ENCODE data around the gene TSKU.
"Not testable (repeated sequence)": the region's sequence is repeated elsewhere in the genome, so short reads cannot be mapped to it uniquely, and the experiment has no call there.

TSKU gene

GRCh38 chr11:76825726-76826396, 42.7 kb downstream of the TSKU start:
- H3K27me3 ChIP-seq (ENCODE audit: insufficient read depth, poor library complexity, severe bottlenecking), result no peaks in the 10 kb centered on the region
- no peak overlapping the region for H3K4me3 ChIP-seq (replicated peaks; ENCODE audit: insufficient read depth, low read length)
- no peak overlapping the region for H3K27ac ChIP-seq (replicated peaks)
- TF ChIP-seq SPI1 (IDR thresholded peaks at IDR 0.05; ENCODE audit: borderline replicate concordance, low read depth) (peak; percentile 57; the same call in 1 of the 2 replicates), GABPA (IDR thresholded peaks at IDR 0.05; ENCODE audit: low read depth) (no peak)
- DNase-seq (ENCODE audit: low read depth in 1 of 2, low spot score in 1 of 2), result no peak

GRCh38 chr11:76826508-76826907, 43.4 kb downstream of the TSKU start:
- not testable (repeated sequence) for H3K4me3 ChIP-seq (replicated peaks; ENCODE audit: insufficient read depth, low read length); DNase-seq (ENCODE audit: low read depth in 1 of 2, low spot score in 1 of 2); H3K27me3 ChIP-seq (ENCODE audit: insufficient read depth, poor library complexity, severe bottlenecking); H3K27ac ChIP-seq (replicated peaks)

DNA sequence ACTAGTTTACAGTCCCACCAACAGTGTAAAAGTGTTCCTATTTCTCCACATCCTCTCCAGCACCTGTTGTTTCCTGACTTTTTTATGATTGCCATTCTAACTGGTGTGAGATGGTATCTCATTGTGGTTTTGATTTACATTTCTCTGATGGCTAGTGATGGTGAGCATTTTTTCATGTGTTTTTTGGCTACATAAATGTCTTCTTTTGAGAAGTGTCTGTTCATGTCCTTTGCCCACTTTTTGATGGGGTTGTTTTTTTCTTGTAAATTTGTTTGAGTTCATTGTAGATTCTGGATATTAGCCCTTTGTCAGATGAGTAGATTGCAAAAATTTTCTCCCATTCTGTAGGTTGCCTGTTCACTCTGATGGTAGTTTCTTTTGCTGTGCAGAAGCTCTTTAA, 43.8 kb downstream of the TSKU start:
- H3K27me3 ChIP-seq (ENCODE audit: insufficient read depth, poor library complexity, severe bottlenecking); H3K4me3 ChIP-seq (replicated peaks; ENCODE audit: insufficient read depth, low read length); H3K27ac ChIP-seq (replicated peaks); DNase-seq (ENCODE audit: low read depth in 1 of 2, low spot score in 1 of 2): not testable (repeated sequence)

DNA sequence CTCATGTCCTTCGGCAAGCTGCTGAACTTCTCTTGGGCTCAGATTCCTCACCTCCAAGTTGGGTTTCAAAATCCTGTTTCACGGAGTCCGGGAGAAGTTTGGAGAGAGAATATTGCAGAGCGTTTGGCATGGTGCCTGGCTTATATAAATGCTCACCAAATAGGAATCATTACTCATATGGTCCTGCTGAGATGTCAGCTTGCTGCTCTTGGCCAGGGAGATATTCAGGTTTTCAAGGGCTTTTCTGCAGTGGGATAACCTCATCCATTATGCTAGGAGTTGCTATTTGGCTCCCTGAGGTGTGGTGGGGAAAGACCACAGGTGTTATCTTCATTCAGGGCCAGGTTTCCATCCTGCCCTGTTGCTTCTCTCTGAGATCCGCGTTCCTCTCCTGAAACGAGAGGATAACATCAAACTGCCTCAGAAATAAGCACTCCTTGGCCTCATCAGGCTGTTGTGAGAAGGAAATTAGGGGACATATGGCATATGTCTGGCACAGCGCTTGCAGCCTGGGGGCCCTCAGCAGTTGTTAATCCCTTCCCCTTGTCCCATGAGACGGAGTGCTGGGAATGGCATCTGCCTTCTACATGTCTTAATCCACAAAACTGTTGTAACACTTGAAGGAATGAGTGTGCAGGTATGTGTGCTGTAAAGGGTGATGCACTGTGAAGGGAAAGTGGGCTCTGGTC, 47.6 kb downstream of the TSKU start:
- Histone ChIP-seq H3K27me3 (ENCODE audit: insufficient read depth, poor library complexity, severe bottlenecking) (no peaks in the 10 kb centered on the region), H3K4me3 (replicated peaks; ENCODE audit: insufficient read depth, low read length) (no peak overlapping the region), H3K27ac (replicated peaks) (no peak overlapping the region)
- TF ChIP-seq, protein P1, sequence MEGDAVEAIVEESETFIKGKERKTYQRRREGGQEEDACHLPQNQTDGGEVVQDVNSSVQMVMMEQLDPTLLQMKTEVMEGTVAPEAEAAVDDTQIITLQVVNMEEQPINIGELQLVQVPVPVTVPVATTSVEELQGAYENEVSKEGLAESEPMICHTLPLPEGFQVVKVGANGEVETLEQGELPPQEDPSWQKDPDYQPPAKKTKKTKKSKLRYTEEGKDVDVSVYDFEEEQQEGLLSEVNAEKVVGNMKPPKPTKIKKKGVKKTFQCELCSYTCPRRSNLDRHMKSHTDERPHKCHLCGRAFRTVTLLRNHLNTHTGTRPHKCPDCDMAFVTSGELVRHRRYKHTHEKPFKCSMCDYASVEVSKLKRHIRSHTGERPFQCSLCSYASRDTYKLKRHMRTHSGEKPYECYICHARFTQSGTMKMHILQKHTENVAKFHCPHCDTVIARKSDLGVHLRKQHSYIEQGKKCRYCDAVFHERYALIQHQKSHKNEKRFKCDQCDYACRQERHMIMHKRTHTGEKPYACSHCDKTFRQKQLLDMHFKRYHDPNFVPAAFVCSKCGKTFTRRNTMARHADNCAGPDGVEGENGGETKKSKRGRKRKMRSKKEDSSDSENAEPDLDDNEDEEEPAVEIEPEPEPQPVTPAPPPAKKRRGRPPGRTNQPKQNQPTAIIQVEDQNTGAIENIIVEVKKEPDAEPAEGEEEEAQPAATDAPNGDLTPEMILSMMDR (IDR thresholded peaks at IDR 0.05; ENCODE audit: insufficient read depth, low read length), result no peak
- TF ChIP-seq GABPA (IDR thresholded peaks at IDR 0.05; ENCODE audit: low read depth) (no peak), SPI1 (IDR thresholded peaks at IDR 0.05; ENCODE audit: borderline replicate concordance, low read depth) (no peak), REST (IDR thresholded peaks at IDR 0.05; ENCODE audit: insufficient replicate concordance, low read depth) (no peak), POLR2AphosphoS5 (IDR thresholded peaks at IDR 0.05; ENCODE audit: low read depth) (no peak)
- DNase-seq (ENCODE audit: low read depth in 1 of 2, low spot score in 1 of 2), result no peak

- DNase-seq (ENCODE audit: low read depth in 1 of 2, low spot score in 1 of 2), result no peak
- Histone ChIP-seq H3K27me3 (ENCODE audit: insufficient read depth, poor library complexity, severe bottlenecking) (no peaks in the 10 kb centered on the region), H3K27ac (replicated peaks) (no peak overlapping the region), H3K4me3 (replicated peaks; ENCODE audit: insufficient read depth, low read length) (no peak overlapping the region)
- TF ChIP-seq GABPA (IDR thresholded peaks at IDR 0.05; ENCODE audit: low read depth) (no peak), REST (IDR thresholded peaks at IDR 0.05; ENCODE audit: insufficient replicate concordance, low read depth) (no peak), POLR2AphosphoS5 (IDR thresholded peaks at IDR 0.05; ENCODE audit: low read depth) (no peak), SPI1 (IDR thresholded peaks at IDR 0.05; ENCODE audit: borderline replicate concordance, low read depth) (no peak)
- TF ChIP-seq, protein P1 (IDR thresholded peaks at IDR 0.05; ENCODE audit: insufficient read depth, low read length), result no peak
These were observed 48.6 kb downstream of the TSKU start for GRCh38 chr11:76831686-76832310.
